GM18526 (cell line): ENCODE results near the gene SHLD1.

Source experiments
- POLR2A ChIP-seq: IDR thresholded peaks from 3 replicates; pipeline ENCODE4 v1.6.1; 2011; ENCODE audit not compliant: insufficient read length; ENCODE audit errors: extremely low read depth

Gene SHLD1

GRCh38 chr20:5833309-5833941 lies 83.2 kb downstream of the SHLD1 start:
- no peak for TF ChIP-seq POLR2A

GRCh38 chr20:5834436-5835005 lies 84.3 kb downstream of the SHLD1 start:
- no peak for TF ChIP-seq POLR2A

- TF ChIP-seq POLR2A = no peak
Observed at GRCh38 chr20:5835321-5835821, 85.2 kb downstream of the SHLD1 start.

- TF ChIP-seq POLR2A = no peak
Observed at GRCh38 chr20:5835871-5836270, 85.7 kb downstream of the SHLD1 start.

GRCh38 chr20:5836569-5836968 lies 86.4 kb downstream of the SHLD1 start:
- TF ChIP-seq POLR2A = no peak

GRCh38 chr20:5840411-5841002 lies 90.3 kb downstream of the SHLD1 start:
- TF ChIP-seq POLR2A = no peak

- no peak for TF ChIP-seq POLR2A
Observed at GRCh38 chr20:5841522-5841921, 91.3 kb downstream of the SHLD1 start.

- no peak for TF ChIP-seq POLR2A
Observed at GRCh38 chr20:5842465-5842864, 92.3 kb downstream of the SHLD1 start.

- TF ChIP-seq POLR2A = no peak
Observed at GRCh38 chr20:5843054-5843592, 92.9 kb downstream of the SHLD1 start.

GRCh38 chr20:5844063-5844681 lies 94.0 kb downstream of the SHLD1 start:
- no peak for TF ChIP-seq POLR2A

GRCh38 chr20:5845681-5846615 lies 95.7 kb downstream of the SHLD1 start:
- TF ChIP-seq POLR2A = no peak

- TF ChIP-seq POLR2A = no peak
Observed at GRCh38 chr20:5848711-5849505, 98.7 kb downstream of the SHLD1 start.

GRCh38 chr20:5855939-5856338 lies 105.7 kb downstream of the SHLD1 start:
- TF ChIP-seq POLR2A = no peak

- TF ChIP-seq POLR2A = no peak
Observed at GRCh38 chr20:5859608-5860007, 109.4 kb downstream of the SHLD1 start.
